ENCODE measurements around the gene AIMP1.

AIMP1 gene

GRCh38 chr4:106299977-106300376, 16.4 kb upstream of the AIMP1 start:
- no peak overlapping the region for H3K4me3 ChIP-seq (replicated peaks; ENCODE audit: insufficient read depth, low read length)
- DNase-seq (ENCODE audit: low read depth in 1 of 2, low spot score in 1 of 2), result no peak
- no peak overlapping the region for H3K27ac ChIP-seq (replicated peaks)
- no peaks in the 10 kb centered on the region for H3K27me3 ChIP-seq (ENCODE audit: insufficient read depth, poor library complexity, severe bottlenecking)
- no peak for TF ChIP-seq POLR2AphosphoS5 (IDR thresholded peaks at IDR 0.05; ENCODE audit: low read depth)
- TF ChIP-seq GABPA (IDR thresholded peaks at IDR 0.05; ENCODE audit: low read depth), result no peak
- TF ChIP-seq REST (IDR thresholded peaks at IDR 0.05; ENCODE audit: insufficient replicate concordance, low read depth), result no peak
- no peak for TF ChIP-seq CTCF (IDR thresholded peaks at IDR 0.05; ENCODE audit: insufficient read depth, low read length)
- no peak for TF ChIP-seq SPI1 (IDR thresholded peaks at IDR 0.05; ENCODE audit: borderline replicate concordance, low read depth)

- no peak overlapping the region for H3K27ac ChIP-seq (replicated peaks)
- no peaks in the 10 kb centered on the region for H3K27me3 ChIP-seq (ENCODE audit: insufficient read depth, poor library complexity, severe bottlenecking)
- no peak overlapping the region for H3K4me3 ChIP-seq (replicated peaks; ENCODE audit: insufficient read depth, low read length)
- TF ChIP-seq SPI1 (IDR thresholded peaks at IDR 0.05; ENCODE audit: borderline replicate concordance, low read depth) (no peak), POLR2AphosphoS5 (IDR thresholded peaks at IDR 0.05; ENCODE audit: low read depth) (no peak), GABPA (IDR thresholded peaks at IDR 0.05; ENCODE audit: low read depth) (no peak), CTCF (IDR thresholded peaks at IDR 0.05; ENCODE audit: insufficient read depth, low read length) (no peak)
- no peak for DNase-seq (ENCODE audit: low read depth in 1 of 2, low spot score in 1 of 2)
Measured at GRCh38 chr4:106301393-106302061, 14.8 kb upstream of the AIMP1 start.

- Histone ChIP-seq H3K27me3 (ENCODE audit: insufficient read depth, poor library complexity, severe bottlenecking) (no peaks in the 10 kb centered on the region), H3K4me3 (replicated peaks; ENCODE audit: insufficient read depth, low read length) (no peak overlapping the region), H3K27ac (replicated peaks) (no peak overlapping the region)
- TF ChIP-seq POLR2AphosphoS5 (IDR thresholded peaks at IDR 0.05; ENCODE audit: low read depth), result no peak
- TF ChIP-seq CTCF (IDR thresholded peaks at IDR 0.05; ENCODE audit: insufficient read depth, low read length), result no peak
- TF ChIP-seq REST (IDR thresholded peaks at IDR 0.05; ENCODE audit: insufficient replicate concordance, low read depth), result no peak
- no peak for TF ChIP-seq SPI1 (IDR thresholded peaks at IDR 0.05; ENCODE audit: borderline replicate concordance, low read depth)
- no peak for TF ChIP-seq GABPA (IDR thresholded peaks at IDR 0.05; ENCODE audit: low read depth)
- no peak for DNase-seq (ENCODE audit: low read depth in 1 of 2, low spot score in 1 of 2)
Measured at GRCh38 chr4:106302062-106302438, 14.3 kb upstream of the AIMP1 start.
